ENCODE results near the gene PLIN1.

Gene PLIN1

DNA sequence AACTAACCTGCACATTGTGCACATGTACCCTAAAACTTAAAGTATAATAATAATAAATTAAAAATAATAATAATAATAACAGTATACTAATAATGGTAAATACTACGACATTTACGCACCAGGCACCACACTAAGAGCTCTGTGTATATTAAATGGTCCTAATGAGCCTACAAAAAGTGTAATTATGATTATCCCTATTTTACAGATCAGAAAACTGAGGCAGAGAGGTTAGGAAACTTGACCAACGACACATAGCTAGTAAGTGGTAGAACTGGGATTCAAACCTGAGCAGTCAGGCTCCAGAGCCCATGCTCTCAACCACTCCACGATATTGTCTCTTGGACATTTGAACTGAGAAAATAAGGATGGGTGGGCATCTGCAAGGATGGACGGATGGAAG is 38.9 kb downstream of the PLIN1 start:
- H3K4me3 ChIP-seq (ENCODE audit: low read depth, low read length), result no peak overlapping the region
- in situ Hi-C loops (cut with HindIII; ENCODE audit: low sequenced_read_pairs), result no loop called here
- no peak for DNase-seq (ENCODE audit: low read depth, low spot score)
- TF ChIP-seq, protein P1, sequence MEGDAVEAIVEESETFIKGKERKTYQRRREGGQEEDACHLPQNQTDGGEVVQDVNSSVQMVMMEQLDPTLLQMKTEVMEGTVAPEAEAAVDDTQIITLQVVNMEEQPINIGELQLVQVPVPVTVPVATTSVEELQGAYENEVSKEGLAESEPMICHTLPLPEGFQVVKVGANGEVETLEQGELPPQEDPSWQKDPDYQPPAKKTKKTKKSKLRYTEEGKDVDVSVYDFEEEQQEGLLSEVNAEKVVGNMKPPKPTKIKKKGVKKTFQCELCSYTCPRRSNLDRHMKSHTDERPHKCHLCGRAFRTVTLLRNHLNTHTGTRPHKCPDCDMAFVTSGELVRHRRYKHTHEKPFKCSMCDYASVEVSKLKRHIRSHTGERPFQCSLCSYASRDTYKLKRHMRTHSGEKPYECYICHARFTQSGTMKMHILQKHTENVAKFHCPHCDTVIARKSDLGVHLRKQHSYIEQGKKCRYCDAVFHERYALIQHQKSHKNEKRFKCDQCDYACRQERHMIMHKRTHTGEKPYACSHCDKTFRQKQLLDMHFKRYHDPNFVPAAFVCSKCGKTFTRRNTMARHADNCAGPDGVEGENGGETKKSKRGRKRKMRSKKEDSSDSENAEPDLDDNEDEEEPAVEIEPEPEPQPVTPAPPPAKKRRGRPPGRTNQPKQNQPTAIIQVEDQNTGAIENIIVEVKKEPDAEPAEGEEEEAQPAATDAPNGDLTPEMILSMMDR (IDR thresholded peaks at IDR 0.05; ENCODE audit: low read depth, low read length), result no peak

GRCh38 chr15:89633585-89633984 is 45.6 kb downstream of the PLIN1 start:
- no peak overlapping the region for H3K4me3 ChIP-seq (ENCODE audit: low read depth, low read length)
- in situ Hi-C loops (cut with HindIII; ENCODE audit: low sequenced_read_pairs), result no loop called here
- DNase-seq (ENCODE audit: low read depth, low spot score), result no peak
- TF ChIP-seq, protein P1 (IDR thresholded peaks at IDR 0.05; ENCODE audit: low read depth, low read length), result no peak

GRCh38 chr15:89632563-89633430 is 46.4 kb downstream of the PLIN1 start:
- in situ Hi-C loops (cut with HindIII; ENCODE audit: low sequenced_read_pairs), result no loop called here
- TF ChIP-seq, protein P1 (IDR thresholded peaks at IDR 0.05; ENCODE audit: low read depth, low read length), result no peak

DNA sequence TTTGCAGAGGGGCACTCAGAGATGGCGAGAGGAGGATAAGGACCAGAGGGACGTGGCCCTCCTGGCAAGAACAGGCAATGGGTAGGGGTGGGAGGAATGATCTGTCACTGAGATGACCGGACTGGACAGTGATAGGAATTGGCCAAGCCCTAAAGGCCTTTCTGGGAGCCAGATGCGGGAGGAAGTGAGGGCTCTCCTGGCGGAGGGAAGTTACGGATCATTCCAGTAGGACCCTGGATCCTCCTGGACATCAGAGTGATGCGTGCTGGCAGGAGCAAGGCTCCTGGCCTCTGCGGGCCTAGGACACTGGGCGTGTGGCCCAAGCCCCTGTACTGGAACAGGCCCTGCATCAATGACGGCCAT is 47.3 kb downstream of the PLIN1 start:
- DNase-seq (ENCODE audit: low read depth, low spot score), result no peak
- in situ Hi-C loops (cut with HindIII; ENCODE audit: low sequenced_read_pairs), result no loop called here
- TF ChIP-seq, protein P1 (IDR thresholded peaks at IDR 0.05; ENCODE audit: low read depth, low read length), result no peak
- H3K4me3 ChIP-seq (ENCODE audit: low read depth, low read length), result no peak overlapping the region

More at GRCh38 chr15:89632563-89633430, 46.4 kb downstream of the PLIN1 start:
- DNase-seq (ENCODE audit: low read depth, low spot score), result no peak
- H3K4me3 ChIP-seq (ENCODE audit: low read depth, low read length), result no peak overlapping the region

DNA sequence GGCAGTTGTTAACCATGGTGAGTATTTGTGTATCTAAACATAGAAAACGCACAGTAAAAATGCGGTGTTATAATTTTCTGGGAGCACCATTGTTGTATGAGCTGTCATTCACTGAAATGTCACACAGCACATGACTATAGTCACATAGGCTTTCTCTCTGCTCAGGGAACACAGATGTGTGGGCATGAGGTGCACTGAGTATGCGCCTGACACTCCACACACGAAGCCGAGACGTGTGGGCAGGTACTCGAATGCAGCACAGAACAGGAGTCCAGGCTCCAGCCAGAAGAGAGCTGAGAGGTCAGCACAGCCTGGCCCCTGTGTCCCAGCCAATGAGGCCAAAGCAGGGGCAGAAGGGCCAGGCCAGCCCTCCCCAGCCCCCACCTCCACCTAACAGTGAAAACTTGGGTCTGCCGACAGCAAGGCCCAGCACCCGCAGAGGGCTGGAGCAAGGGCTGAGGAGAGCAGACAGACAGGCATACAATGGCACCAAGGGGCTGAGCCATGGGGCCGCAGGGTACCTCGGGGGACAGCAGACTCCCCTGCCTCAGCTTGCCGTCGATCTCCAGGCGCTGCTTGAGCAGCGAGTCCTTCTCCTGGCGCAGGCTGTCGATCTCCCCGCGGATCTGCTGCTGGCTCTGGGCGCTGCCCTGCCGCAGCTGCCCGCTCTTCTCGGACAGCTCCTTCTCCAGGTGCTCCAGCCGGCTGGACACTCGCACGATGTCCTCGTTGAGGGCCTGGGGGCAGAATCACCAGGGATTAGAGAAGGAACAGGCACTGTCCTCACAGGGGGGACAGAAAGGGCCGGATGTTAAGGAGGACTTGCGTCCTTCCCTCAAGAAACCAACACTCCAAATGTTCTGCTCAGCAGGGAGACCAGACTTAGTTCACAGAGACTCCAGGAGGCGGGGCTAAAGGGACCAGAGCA is 47.9 kb downstream of the PLIN1 start:
- no peak overlapping the region for H3K4me3 ChIP-seq (ENCODE audit: low read depth, low read length)
- TF ChIP-seq, protein P1 (IDR thresholded peaks at IDR 0.05; ENCODE audit: low read depth, low read length), result no peak
- in situ Hi-C loops (cut with HindIII; ENCODE audit: low sequenced_read_pairs), result no loop called here
- no peak for DNase-seq (ENCODE audit: low read depth, low spot score)

GRCh38 chr15:89630260-89630659 is 48.9 kb downstream of the PLIN1 start:
- in situ Hi-C loops (cut with HindIII; ENCODE audit: low sequenced_read_pairs), result no loop called here
- H3K4me3 ChIP-seq (ENCODE audit: low read depth, low read length), result no peak overlapping the region
- TF ChIP-seq, protein P1 (IDR thresholded peaks at IDR 0.05; ENCODE audit: low read depth, low read length), result no peak
- DNase-seq (ENCODE audit: low read depth, low spot score), result no peak
